ENCODE results near the gene FAM204A.

Gene FAM204A

DNA sequence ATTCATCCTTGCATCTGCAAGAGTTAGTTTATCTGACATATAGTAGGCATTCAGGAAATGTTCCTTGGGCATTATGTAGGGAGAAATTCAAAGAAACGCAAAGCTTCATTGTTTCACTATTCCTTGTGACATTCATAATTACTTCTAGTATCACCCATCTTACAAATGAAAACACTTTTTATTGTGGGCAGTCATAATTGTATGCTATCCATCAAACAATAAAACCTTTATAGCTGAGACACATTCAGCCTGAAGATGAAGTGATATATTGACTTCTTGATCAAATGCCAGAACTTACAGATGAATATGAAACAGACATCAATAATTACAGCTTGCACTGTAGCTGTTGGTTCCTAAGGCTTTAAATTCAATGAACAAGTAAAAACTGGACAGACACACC, 36.4 kb downstream of the FAM204A start:
- TF ChIP-seq CTCF (IDR thresholded peaks at IDR 0.05; ENCODE audit: low read depth, low read length) = no peak
- no peak for DNase-seq (ENCODE audit: extremely low read depth, low read depth)

GRCh38 chr10:118304521-118304920, 37.6 kb downstream of the FAM204A start:
- TF ChIP-seq CTCF (IDR thresholded peaks at IDR 0.05; ENCODE audit: low read depth, low read length) = no peak
- no peak for DNase-seq (ENCODE audit: extremely low read depth, low read depth)

DNA sequence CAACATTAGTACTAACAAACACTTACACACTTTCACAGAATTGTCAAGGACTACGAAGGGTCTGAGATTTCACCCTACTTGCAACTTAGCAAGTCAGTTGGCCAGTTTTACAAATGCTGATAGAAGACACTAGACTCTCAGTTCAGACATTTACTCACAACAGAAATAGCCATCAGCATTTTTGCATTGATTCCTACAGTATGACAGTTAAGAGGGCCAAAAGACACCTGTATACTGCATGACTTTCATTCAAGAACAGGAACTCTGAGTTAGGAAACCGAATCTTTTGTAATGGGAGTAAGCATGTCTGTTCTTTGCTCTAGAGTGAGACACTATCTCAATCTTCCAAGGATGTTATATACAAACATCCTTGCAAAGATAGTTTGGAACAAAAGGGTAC, 40.9 kb downstream of the FAM204A start:
- DNase-seq (ENCODE audit: extremely low read depth, low read depth) = no peak

DNA sequence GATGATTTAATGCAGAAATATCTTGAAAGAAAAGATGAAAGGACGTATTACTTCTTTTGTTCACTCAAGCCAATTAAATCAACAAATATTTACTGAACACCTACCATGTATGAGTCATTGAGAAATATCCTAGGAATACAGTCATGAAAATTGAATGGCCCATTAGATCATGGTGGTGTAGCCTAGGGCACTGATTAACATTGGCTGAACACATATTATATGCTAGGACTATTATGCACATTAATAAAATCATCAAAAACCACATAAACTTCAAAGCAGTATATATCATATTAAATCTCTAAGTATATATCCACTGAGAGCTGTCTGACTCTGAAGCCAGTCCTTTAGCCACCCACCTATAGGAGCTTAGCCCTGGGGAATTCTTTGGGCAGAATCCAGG, 41.8 kb downstream of the FAM204A start:
- TF ChIP-seq CTCF (IDR thresholded peaks at IDR 0.05; ENCODE audit: low read depth, low read length) = no peak
- no peak for DNase-seq (ENCODE audit: extremely low read depth, low read depth)

More for the DNA sequence above, 40.9 kb downstream of the FAM204A start:
- TF ChIP-seq CTCF (IDR thresholded peaks at IDR 0.05; ENCODE audit: low read depth, low read length) = no peak

GRCh38 chr10:118298787-118299186, 43.3 kb downstream of the FAM204A start:
- no peak for TF ChIP-seq CTCF (IDR thresholded peaks at IDR 0.05; ENCODE audit: low read depth, low read length)
- no peak for DNase-seq (ENCODE audit: extremely low read depth, low read depth)

DNA sequence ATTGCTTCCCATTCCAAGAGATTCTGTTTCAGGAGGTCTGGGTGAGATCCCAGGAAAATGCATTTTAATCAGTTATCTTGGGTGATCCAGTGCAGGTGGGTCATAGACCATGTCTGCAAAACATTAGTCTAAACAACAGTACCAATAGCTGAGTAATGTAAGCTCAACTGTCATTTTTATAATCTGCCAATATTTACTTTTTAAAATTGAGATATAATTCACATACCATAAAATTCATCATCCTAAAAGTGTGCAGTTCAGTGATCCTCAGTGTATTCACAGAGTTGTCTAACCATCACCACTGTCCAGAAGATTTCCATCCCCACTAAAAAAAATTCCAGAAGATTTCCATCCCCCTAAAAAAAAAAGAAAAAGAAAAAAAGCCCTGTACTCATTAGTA, 51.0 kb downstream of the FAM204A start:
- no peak for TF ChIP-seq CTCF (IDR thresholded peaks at IDR 0.05; ENCODE audit: low read depth, low read length)
- DNase-seq (ENCODE audit: extremely low read depth, low read depth) = no peak

DNA sequence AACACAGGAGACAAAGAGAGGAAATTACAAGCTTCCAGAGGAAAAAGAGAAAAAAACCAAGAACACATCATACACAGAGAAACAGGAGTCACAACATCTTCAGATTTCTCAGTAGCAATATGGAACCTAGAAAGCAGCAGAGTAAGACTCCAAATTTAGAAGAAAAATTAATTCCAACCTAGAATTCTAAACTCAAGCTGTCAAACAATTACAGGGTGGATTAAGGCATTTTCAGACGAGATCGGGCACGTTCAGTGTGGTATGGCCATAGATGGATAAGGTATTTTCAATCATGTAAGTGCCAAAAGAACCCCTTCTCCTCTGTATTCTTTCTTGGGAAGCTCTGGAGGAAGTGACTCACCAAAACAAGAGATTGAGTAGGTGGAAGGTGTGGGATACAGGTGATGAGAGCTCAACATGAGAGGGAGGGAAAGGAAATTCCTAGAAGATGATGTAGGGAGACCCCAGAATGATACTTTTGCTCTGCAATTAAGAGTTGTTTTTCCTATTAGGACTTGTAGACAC, 51.6 kb downstream of the FAM204A start:
- no peak for TF ChIP-seq CTCF (IDR thresholded peaks at IDR 0.05; ENCODE audit: low read depth, low read length)
- no peak for DNase-seq (ENCODE audit: extremely low read depth, low read depth)

Measured in AG09319 (cell line).